NCI-H187 treated with DMSO at 0.1 percent for 48 hours (cell line): ENCODE data around the gene NPAS3.
"Not testable (repeated sequence)": the region's sequence is repeated elsewhere in the genome, so short reads cannot be mapped to it uniquely, and the experiment has no call there.

Experiments used
- DNase-seq: peaks from one replicate; lab custom pipeline; 2025; lab: John Stamatoyannopoulos, UW

NPAS3 gene

GRCh38 chr14:33081259-33081658 is 142.6 kb downstream of the NPAS3 start:
- no peak for DNase-seq

DNA sequence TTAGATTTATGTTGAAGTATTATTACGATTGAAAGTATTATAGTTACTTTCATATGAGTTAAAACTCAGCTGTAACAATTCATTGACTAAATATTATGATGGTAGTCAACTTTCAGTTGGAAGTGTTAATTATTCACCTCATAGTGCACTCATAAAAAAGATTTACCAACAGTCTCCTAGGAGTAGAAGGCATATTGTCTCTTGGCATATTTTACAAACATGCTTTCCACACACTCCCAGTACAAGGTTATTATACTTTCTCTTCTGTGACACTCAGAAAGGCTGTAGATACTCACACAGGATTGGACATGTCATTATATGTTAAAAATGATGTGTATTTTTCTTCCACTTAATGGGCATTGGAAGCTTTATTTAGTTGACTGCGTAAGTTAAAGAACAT is 147.1 kb downstream of the NPAS3 start:
- no peak for DNase-seq

DNA sequence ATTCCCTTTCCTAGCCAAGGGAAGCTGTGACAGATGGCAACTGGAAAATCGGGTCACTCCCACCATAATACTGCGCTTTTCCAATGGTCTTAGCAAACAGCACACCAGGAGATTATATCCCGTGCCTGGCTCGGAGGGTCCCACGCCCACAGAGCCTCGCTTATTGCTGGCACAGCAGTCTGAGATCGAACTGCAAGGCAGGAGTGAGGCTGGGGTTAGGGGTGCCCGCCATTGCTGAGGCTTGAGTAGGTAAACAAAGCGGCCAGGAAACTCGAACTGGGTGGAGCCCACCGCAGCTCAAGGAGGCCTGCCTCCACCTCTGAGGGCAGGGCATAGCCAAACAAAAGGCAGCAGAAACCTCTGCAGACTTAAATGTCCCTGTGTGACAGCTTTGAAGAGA is 149.6 kb downstream of the NPAS3 start:
- not testable (repeated sequence) for DNase-seq

GRCh38 chr14:33098016-33098415 is 159.3 kb downstream of the NPAS3 start:
- no peak for DNase-seq

- DNase-seq = no peak
Measured at GRCh38 chr14:33103489-33103888, 164.8 kb downstream of the NPAS3 start.

DNA sequence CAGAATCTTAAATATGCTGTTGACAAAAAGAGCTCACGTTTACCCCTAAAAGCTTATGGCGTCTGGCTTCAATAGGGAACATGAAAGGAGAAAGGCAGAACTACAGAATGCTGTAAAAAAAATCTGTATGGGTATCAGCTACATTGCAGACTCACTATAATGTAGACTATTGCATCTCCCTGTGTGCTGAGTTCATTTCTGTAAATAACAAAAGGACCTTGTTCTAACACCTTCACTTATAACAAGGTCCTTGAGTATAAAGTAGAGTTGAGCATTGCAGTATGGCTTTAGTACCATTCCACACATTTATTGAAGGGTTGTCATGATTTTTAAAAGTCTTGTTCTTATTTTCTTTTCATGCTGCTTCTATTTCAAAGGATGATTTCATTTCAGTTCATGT is 165.3 kb downstream of the NPAS3 start:
- no peak for DNase-seq

DNA sequence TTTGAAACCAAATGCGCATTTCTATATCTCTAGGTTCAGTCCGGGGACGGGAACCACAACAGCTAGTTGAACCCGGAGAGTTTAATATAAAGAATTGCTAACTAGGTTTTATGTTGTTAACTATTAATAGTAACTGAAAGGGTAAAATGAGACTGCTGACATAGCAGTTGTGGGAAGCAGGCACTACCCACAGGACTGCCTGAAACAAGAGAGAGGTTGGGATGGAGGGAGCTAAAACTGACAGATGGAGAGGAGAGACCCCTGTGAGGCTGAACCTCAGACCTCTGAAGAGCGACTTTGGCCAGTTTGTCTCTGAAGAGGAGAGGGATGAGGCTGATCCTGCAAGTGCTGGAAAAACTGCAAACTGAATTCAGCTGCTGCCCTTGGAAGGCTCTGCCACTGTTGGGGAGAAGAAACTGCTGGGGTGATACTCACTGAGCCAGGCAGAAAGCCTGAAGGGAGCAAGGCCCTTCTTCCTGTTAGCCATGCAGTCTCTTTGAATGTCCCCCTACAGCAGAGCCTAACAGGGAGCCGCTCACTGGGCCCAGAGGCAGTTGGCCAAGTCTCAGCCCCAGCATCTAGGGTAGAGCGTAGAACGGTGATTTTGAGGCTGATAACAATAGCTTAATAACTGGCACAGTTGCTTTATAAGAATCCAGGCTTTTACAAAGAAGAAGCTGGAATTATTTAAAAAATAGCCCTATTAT is 172.2 kb downstream of the NPAS3 start:
- DNase-seq = no peak

DNA sequence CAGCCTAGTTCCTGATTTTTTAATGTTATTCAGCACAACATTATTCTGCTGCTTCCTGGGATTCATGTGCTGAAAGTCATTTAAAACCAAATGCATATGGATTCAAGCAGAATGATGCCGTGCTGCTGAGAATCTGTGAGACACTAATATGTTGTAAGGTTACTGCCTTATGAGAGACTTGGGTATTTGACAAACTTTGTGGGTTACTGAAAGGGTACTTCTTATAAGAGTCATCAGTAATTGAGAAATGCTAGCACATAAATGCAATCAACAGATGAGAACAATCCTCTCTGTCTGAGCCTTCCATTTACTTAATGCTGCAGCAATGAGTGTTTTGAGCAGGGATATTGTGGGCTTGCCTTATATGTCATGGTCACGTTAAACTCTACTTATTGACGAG is 175.7 kb downstream of the NPAS3 start:
- DNase-seq = no peak

GRCh38 chr14:33118668-33119067 is 180.0 kb downstream of the NPAS3 start:
- no peak for DNase-seq

- no peak for DNase-seq
Measured at GRCh38 chr14:33120341-33120740, 181.7 kb downstream of the NPAS3 start.

DNA sequence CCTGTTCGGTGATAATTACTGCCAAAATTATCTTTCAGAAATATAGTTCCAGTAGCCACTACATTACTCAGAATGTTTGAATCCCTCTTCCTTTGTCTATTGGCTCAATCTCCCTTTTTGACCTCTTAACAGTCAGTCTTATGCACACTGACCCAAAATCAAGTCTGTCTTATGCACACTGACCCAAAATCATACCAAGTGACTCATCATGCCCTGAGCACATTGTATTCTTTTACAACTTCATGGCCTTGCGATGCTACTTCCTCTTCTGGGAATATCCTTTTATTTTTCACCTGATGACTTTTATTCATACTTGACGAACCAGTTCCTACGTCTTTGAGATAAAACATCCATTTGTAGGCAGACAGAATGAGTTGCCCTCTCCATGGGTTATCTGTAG is 182.3 kb downstream of the NPAS3 start:
- no peak for DNase-seq

GRCh38 chr14:33123281-33123680 is 184.6 kb downstream of the NPAS3 start:
- DNase-seq = no peak

- DNase-seq = no peak
Measured at GRCh38 chr14:33126433-33126832, 187.8 kb downstream of the NPAS3 start.

- no peak for DNase-seq
Measured at GRCh38 chr14:33127531-33127930, 188.9 kb downstream of the NPAS3 start.

GRCh38 chr14:33131801-33132200 is 193.1 kb downstream of the NPAS3 start:
- DNase-seq = no peak

DNA sequence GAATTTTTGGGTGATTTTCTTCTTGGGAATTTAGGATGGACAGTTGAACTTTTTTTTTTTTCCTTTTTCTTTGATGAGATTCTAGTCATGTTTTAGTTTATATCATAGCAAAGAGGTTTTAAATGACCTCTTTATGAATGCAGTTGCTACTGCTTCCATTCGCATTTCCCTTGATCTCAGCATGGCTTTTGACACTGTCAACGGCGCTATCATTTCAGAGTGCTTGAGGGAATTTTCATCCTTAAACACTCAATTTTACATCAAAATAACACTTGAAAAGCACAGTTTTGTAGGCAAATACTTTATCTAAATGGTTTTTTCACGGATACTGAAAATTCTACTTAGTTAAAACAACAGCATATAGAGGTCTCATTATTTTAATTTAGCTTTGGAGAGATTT is 195.5 kb downstream of the NPAS3 start:
- DNase-seq = no peak

DNA sequence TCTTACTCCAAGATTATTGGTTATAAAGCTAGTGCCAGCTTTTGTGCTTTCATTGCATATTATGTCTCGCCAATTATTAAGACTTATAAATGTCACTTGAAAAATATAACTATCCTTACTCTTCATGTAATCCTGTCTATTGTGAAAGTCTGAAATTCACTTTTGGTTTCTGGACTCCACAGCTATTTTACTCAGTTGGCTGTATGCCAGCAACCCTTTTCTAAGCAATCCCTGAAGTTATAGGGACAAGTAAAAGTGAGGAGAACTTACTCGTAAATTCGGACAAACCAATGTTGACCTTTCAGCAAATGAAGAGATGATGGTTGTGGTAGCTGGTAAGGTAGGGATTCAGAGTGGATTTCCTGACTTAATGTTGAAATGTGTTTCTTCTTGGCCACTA is 196.3 kb downstream of the NPAS3 start:
- DNase-seq = no peak

DNA sequence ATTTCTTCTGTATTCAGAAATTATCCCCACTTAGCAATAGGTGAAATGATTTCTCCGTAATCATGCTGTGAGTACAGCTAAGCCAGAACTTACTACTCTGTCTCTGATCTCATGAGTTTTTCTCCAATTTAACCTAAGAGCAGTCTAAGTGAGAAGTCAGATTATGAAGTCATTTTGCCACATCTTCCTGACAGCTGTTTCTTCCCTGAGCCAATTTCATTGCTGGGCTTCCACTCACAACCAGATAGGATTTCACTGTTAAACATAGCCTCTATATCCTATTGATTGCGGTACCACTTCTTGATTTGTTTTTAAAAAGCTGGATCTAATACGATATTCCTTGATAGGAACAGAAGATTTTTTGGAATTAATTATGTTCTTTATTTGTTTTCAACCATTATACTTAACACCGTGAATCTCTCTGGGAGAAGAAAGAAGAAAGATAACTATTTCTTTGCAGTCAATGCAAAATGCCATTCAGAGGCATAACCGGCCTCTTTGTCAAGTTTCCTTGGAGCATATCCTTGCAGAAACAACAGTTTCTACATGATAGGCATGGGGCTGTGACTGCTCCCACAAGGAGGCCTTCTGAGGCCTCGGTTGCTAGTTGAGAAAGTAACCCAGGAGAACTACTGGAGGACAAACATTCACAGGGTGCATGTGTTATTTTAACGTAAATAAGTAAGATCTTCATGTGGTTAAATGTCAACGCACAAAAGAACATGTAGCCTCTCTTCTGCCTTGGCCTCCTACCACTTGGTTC is 212.2 kb downstream of the NPAS3 start:
- DNase-seq = no peak

DNA sequence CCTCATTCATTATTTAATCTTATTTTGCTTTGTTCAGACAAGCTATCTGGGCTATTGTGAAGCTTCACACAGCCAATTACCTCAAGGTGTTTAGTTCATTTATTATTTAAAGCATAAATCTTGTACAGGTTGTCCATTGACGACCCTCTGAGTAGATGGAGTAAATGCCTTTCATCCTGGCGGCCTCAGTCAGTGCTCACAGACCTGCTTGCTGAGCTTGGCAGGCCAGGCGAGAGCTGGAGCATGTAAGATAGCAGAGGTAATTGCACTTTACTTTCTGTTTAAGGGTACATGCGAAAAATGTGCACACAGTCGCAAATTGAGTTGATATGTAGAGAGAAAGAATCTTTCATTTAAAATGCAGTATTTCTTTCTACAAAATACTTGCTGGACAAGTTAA is 224.4 kb downstream of the NPAS3 start:
- no peak for DNase-seq

GRCh38 chr14:33163600-33163999 is 224.9 kb downstream of the NPAS3 start:
- DNase-seq = no peak

- no peak for DNase-seq
Measured at GRCh38 chr14:33165144-33165925, 226.7 kb downstream of the NPAS3 start.

- no peak for DNase-seq
Measured at GRCh38 chr14:33165926-33166289, 227.2 kb downstream of the NPAS3 start.

- no peak for DNase-seq
Measured at GRCh38 chr14:33175951-33176350, 237.3 kb downstream of the NPAS3 start.
